Measurements from ENCODE around the gene CRYAB. TPM values are rescaled to one million over a fixed set of nuclear protein-coding genes. Genes with fewer than 3 reads are reported as not detected.
A peak's percentile ranks its signal among the peaks of the same experiment; 100 is the strongest.

The CRYAB gene
- not detected for polyA plus RNA-seq

GRCh38 chr11:111911563-111912401, at the start of gene CRYAB:
CRYAB (minus strand) TSS chr11:111911770; CDS start chr11:111911724, 46 bp downstream.
- no peak within 1 kb of the TSS for H3K27ac Mint-ChIP-seq
- peaks cover 0 to 4% (median 0%) of the 10 kb centered on the region in 6 donors for H3K9me3 Mint-ChIP-seq
- no peak for DNase-seq
- H3K27me3 Mint-ChIP-seq (ENCODE audit: low read depth in 3 of 3), result peaks cover 16 to 18% (median 17%) of the 10 kb centered on the region in 3 donors
- no peak within 1 kb of the TSS for H3K4me3 Mint-ChIP-seq
- no peaks in the 10 kb centered on the region for H3K36me3 Mint-ChIP-seq
- no peaks in the 10 kb centered on the region for H3K4me1 Mint-ChIP-seq

GRCh38 chr11:111960916-111961315, 49.3 kb upstream of the CRYAB start:
- no peaks in the 10 kb centered on the region for H3K36me3 Mint-ChIP-seq
- no peaks in the 10 kb centered on the region for H3K27me3 Mint-ChIP-seq (ENCODE audit: low read depth in 3 of 3)
- no peak overlapping the region for H3K27ac Mint-ChIP-seq
- H3K4me1 Mint-ChIP-seq, result no peaks in the 10 kb centered on the region
- no peaks in the 10 kb centered on the region for H3K9me3 Mint-ChIP-seq
- no peak for DNase-seq
- H3K4me3 Mint-ChIP-seq, result no peak overlapping the region

- Mint-ChIP-seq H3K4me1 (no peaks in the 10 kb centered on the region), H3K36me3 (no peaks in the 10 kb centered on the region), H3K9me3 (no peaks in the 10 kb centered on the region), H3K4me3 (no peak overlapping the region), H3K27ac (no peak overlapping the region), H3K27me3 (ENCODE audit: low read depth in 3 of 3) (no peaks in the 10 kb centered on the region)
- no peak for DNase-seq
Measured at GRCh38 chr11:111957663-111958444, 46.3 kb upstream of the CRYAB start.

- no peak for DNase-seq
- no peaks in the 10 kb centered on the region for H3K9me3 Mint-ChIP-seq
- no peak overlapping the region for H3K27ac Mint-ChIP-seq
- H3K4me1 Mint-ChIP-seq, result peaks cover 11% of the 10 kb centered on the region in 2 donors
- H3K36me3 Mint-ChIP-seq, result no peaks in the 10 kb centered on the region
- peaks cover 0 to 5% (median 0%) of the 10 kb centered on the region in 3 donors for H3K27me3 Mint-ChIP-seq (ENCODE audit: low read depth in 3 of 3)
- H3K4me3 Mint-ChIP-seq, result no peak overlapping the region
Measured at GRCh38 chr11:111954154-111954553, 42.6 kb upstream of the CRYAB start.

GRCh38 chr11:111951565-111951964, 40.0 kb upstream of the CRYAB start:
- no peak for DNase-seq
- H3K27ac Mint-ChIP-seq, result peak overlapping the region in 1 of 6 donors; percentile 28
- peaks cover 0 to 6% (median 0%) of the 10 kb centered on the region in 3 donors for H3K27me3 Mint-ChIP-seq (ENCODE audit: low read depth in 3 of 3)
- no peaks in the 10 kb centered on the region for H3K9me3 Mint-ChIP-seq
- peak overlapping the region in 1 of 5 donors; percentile 30 for H3K4me3 Mint-ChIP-seq
- peaks cover 19 to 20% of the 10 kb centered on the region in 2 donors for H3K4me1 Mint-ChIP-seq
- H3K36me3 Mint-ChIP-seq, result no peaks in the 10 kb centered on the region

- no peaks in the 10 kb centered on the region for H3K9me3 Mint-ChIP-seq
- peaks cover 0 to 6% (median 0%) of the 10 kb centered on the region in 3 donors for H3K27me3 Mint-ChIP-seq (ENCODE audit: low read depth in 3 of 3)
- no peaks in the 10 kb centered on the region for H3K36me3 Mint-ChIP-seq
- H3K4me1 Mint-ChIP-seq, result peaks cover 19 to 20% of the 10 kb centered on the region in 2 donors
- H3K27ac Mint-ChIP-seq, result peak overlapping the region; percentile 31 to 85 (median 54)
- peak overlapping the region; percentile 25 to 81 (median 73) for H3K4me3 Mint-ChIP-seq
- DNase-seq, result peak; percentile 36 to 45 (median 37)
Measured at GRCh38 chr11:111949519-111950426, 38.2 kb upstream of the CRYAB start.

- Mint-ChIP-seq H3K36me3 (no peaks in the 10 kb centered on the region), H3K9me3 (no peaks in the 10 kb centered on the region), H3K4me1 (peaks cover 19 to 20% of the 10 kb centered on the region in 2 donors), H3K27me3 (ENCODE audit: low read depth in 3 of 3) (peaks cover 0 to 6% (median 0%) of the 10 kb centered on the region in 3 donors), H3K27ac (no peak overlapping the region), H3K4me3 (no peak overlapping the region)
- DNase-seq, result no peak
Measured at GRCh38 chr11:111947143-111947542, 35.6 kb upstream of the CRYAB start.

GRCh38 chr11:111946499-111946898, 34.9 kb upstream of the CRYAB start:
- H3K36me3 Mint-ChIP-seq, result no peaks in the 10 kb centered on the region
- H3K27ac Mint-ChIP-seq, result no peak overlapping the region
- no peak for DNase-seq
- H3K9me3 Mint-ChIP-seq, result no peaks in the 10 kb centered on the region
- H3K4me3 Mint-ChIP-seq, result no peak overlapping the region
- peaks cover 0 to 6% (median 0%) of the 10 kb centered on the region in 3 donors for H3K27me3 Mint-ChIP-seq (ENCODE audit: low read depth in 3 of 3)
- peaks cover 19 to 20% of the 10 kb centered on the region in 2 donors for H3K4me1 Mint-ChIP-seq

GRCh38 chr11:111945198-111945597, 33.6 kb upstream of the CRYAB start:
- no peak for DNase-seq
- Mint-ChIP-seq H3K27ac (no peak overlapping the region), H3K27me3 (ENCODE audit: low read depth in 3 of 3) (peaks cover 0 to 6% (median 0%) of the 10 kb centered on the region in 3 donors), H3K36me3 (no peaks in the 10 kb centered on the region), H3K9me3 (no peaks in the 10 kb centered on the region), H3K4me3 (no peak overlapping the region), H3K4me1 (peaks cover 18% of the 10 kb centered on the region in 2 donors)

- Mint-ChIP-seq H3K4me3 (no peak overlapping the region), H3K9me3 (no peaks in the 10 kb centered on the region), H3K27ac (no peak overlapping the region), H3K4me1 (peaks cover 13 to 14% of the 10 kb centered on the region in 2 donors), H3K36me3 (no peaks in the 10 kb centered on the region), H3K27me3 (ENCODE audit: low read depth in 3 of 3) (peaks cover 0 to 2% (median 0%) of the 10 kb centered on the region in 3 donors)
- no peak for DNase-seq
Measured at GRCh38 chr11:111944651-111945051, 33.1 kb upstream of the CRYAB start.

GRCh38 chr11:111944139-111944538, 32.6 kb upstream of the CRYAB start:
- Mint-ChIP-seq H3K9me3 (no peaks in the 10 kb centered on the region), H3K4me3 (no peak overlapping the region), H3K27ac (no peak overlapping the region), H3K4me1 (peaks cover 8 to 9% of the 10 kb centered on the region in 2 donors), H3K27me3 (ENCODE audit: low read depth in 3 of 3) (peaks cover 0 to 1% (median 0%) of the 10 kb centered on the region in 3 donors), H3K36me3 (no peaks in the 10 kb centered on the region)
- DNase-seq, result no peak

GRCh38 chr11:111942829-111943228, 31.3 kb upstream of the CRYAB start:
- DNase-seq, result no peak
- H3K9me3 Mint-ChIP-seq, result no peaks in the 10 kb centered on the region
- H3K4me3 Mint-ChIP-seq, result no peak overlapping the region
- H3K27me3 Mint-ChIP-seq (ENCODE audit: low read depth in 3 of 3), result peaks cover 0 to 3% (median 0%) of the 10 kb centered on the region in 3 donors
- H3K27ac Mint-ChIP-seq, result no peak overlapping the region
- H3K4me1 Mint-ChIP-seq, result peaks cover 11 to 14% of the 10 kb centered on the region in 2 donors
- no peaks in the 10 kb centered on the region for H3K36me3 Mint-ChIP-seq

GRCh38 chr11:111941963-111942362, 30.4 kb upstream of the CRYAB start:
- H3K36me3 Mint-ChIP-seq, result no peaks in the 10 kb centered on the region
- peaks cover 16 to 21% of the 10 kb centered on the region in 2 donors for H3K4me1 Mint-ChIP-seq
- DNase-seq, result no peak
- no peak overlapping the region for H3K27ac Mint-ChIP-seq
- peaks cover 0 to 2% (median 1%) of the 10 kb centered on the region in 3 donors for H3K27me3 Mint-ChIP-seq (ENCODE audit: low read depth in 3 of 3)
- no peak overlapping the region for H3K4me3 Mint-ChIP-seq
- no peaks in the 10 kb centered on the region for H3K9me3 Mint-ChIP-seq

All from immature natural killer cell (primary cell).